Measurements from ENCODE around the gene COLGALT1. TPM values are rescaled to one million over a fixed set of nuclear protein-coding genes. Genes with fewer than 3 reads are reported as not detected.

COLGALT1 gene
- polyA plus RNA-seq, 2 of the 4 experiments (the other 2 are of a cell fraction), result 57.1 to 64.4 TPM

DNA sequence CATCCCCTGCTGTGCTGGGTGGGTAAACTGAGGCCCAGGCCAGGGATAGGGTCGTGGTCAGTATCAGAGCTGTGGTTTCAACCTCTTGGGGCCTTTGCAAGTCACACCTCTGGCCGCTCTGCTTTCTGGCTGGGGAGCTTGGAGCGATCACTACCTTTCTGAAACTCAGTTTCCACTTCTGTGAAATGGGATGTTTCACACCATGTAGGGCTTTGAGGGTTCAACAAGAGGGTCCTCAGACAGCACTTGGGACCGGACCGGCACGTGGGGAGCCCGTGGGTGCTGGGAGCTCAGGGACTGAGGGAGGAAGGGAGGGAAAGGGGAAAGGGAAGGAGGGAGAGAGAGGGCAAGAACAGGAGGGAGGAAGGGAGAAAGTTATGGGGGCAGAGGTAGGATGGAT is 22.9 kb upstream of the COLGALT1 start:
- no peak for ATAC-seq
- Histone ChIP-seq H3K4me3 (no peak overlapping the region), H3K4me2 (no peak overlapping the region), H3K9me3 (no peaks in the 10 kb centered on the region; the same call in 2 of the 3 replicates), H3K27ac (no peak overlapping the region), H3K4me1 (0 out of 3 replicates have a peak, but pooled peaks cover 4% of the 10 kb centered on the region)
- TF ChIP-seq E2F6 (IDR thresholded peaks at IDR 0.05; ENCODE audit: borderline replicate concordance, low read depth), result no peak
- no peak for TF ChIP-seq ZSCAN20 (CRISPR knock-in tag; IDR thresholded peaks at IDR 0.05)
- no peak for TF ChIP-seq HOXB5 (CRISPR knock-in tag; IDR thresholded peaks at IDR 0.05)
- no peak for TF ChIP-seq ZC3H11A (IDR thresholded peaks at IDR 0.05)
- ChIA-PET CTCF (interaction anchor here (1.5 kb wide), 1 partner anchor 36 kb away, joined by 5 read pairs; no protein-coding TSS in a partner anchor), POLR2A (no interaction called here)
- no peak for DNase-seq (ENCODE audit: low read depth in 1 of 2, low spot score in 1 of 2)
- no peak for FAIRE-seq
- WGBS (ENCODE audit: missing lambda C conversion rate), result 42% methylated on average over 5 of the region's 7 CpGs

- Histone ChIP-seq H3K4me1 (peaks cover 9% of the 10 kb centered on the region; the same call in 1 of the 3 replicates), H3K27ac (no peak overlapping the region), H3K4me3 (no peak overlapping the region), H3K9me3 (no peaks in the 10 kb centered on the region), H3K4me2 (no peak overlapping the region)
- POLR2A ChIA-PET, result no interaction called here
- CTCF ChIA-PET, result interaction anchor here (0.5 kb wide), 1 partner anchor 109 kb away, joined by 3 read pairs; no protein-coding TSS in a partner anchor
- DNase-seq (ENCODE audit: low read depth in 1 of 2, low spot score in 1 of 2) (no peak), ATAC-seq (no peak), FAIRE-seq (no peak)
- TF ChIP-seq, protein P1, sequence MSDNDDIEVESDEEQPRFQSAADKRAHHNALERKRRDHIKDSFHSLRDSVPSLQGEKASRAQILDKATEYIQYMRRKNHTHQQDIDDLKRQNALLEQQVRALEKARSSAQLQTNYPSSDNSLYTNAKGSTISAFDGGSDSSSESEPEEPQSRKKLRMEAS (IDR thresholded peaks at IDR 0.05), result no peak
- TF ChIP-seq MAFK (IDR thresholded peaks at IDR 0.05; ENCODE audit: partially characterized antibody) (no peak), RNF2 (IDR thresholded peaks at IDR 0.05; ENCODE audit: borderline replicate concordance, low read depth) (no peak)
These were observed 20.7 kb upstream of the COLGALT1 start for GRCh38 chr19:17534767-17535166.

DNA sequence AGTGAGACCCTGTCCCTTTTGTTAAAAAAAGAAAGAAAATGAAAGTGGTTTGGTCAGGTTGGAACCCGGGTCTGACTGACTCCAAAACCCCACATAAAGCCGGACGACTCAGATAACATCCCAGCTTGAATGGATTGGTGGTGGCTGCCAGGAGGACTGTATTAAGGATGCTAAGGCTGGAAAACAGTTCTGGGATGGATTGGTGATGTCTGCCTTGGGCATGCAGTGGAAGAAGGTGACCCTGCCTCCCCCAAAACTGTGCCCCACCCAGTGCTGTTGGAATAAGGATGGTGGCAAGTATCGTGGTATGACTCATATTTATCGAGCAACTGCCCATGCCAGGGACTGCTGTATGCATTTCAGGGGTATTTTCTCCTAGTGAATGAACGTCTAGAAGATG is 18.5 kb upstream of the COLGALT1 start:
- peaks cover 5% of the 10 kb centered on the region; the same call in 1 of the 3 replicates for H3K4me1 ChIP-seq
- H3K4me3 ChIP-seq, result no peak overlapping the region
- H3K4me2 ChIP-seq, result no peak overlapping the region
- TF ChIP-seq RFX5 (IDR thresholded peaks at IDR 0.05), result no peak
- no peak for TF ChIP-seq GATA3 (IDR thresholded peaks at IDR 0.05; ENCODE audit: borderline replicate concordance)
- TF ChIP-seq NR3C1 (IDR thresholded peaks at IDR 0.05), result no peak
- TF ChIP-seq HDAC2 (IDR thresholded peaks at IDR 0.05), result no peak
- TF ChIP-seq ZNF302 (CRISPR knock-in tag; IDR thresholded peaks at IDR 0.05), result no peak
- TF ChIP-seq MYC (IDR thresholded peaks at IDR 0.05; ENCODE audit: borderline replicate concordance, low read length), result no peak
- no peak for TF ChIP-seq BHLHE40 (IDR thresholded peaks at IDR 0.05; ENCODE audit: low read depth, low read length)
- TF ChIP-seq ZSCAN20 (CRISPR knock-in tag; IDR thresholded peaks at IDR 0.05), result no peak
- no peak for TF ChIP-seq CEBPB (IDR thresholded peaks at IDR 0.05)
- TF ChIP-seq MAZ (IDR thresholded peaks at IDR 0.05; ENCODE audit: borderline replicate concordance, low read depth, low read length), result no peak
- no peak for TF ChIP-seq TFCP2L1 (CRISPR knock-in tag; IDR thresholded peaks at IDR 0.05)
- TF ChIP-seq, protein P2, sequence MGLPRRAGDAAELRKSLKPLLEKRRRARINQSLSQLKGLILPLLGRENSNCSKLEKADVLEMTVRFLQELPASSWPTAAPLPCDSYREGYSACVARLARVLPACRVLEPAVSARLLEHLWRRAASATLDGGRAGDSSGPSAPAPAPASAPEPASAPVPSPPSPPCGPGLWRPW (IDR thresholded peaks at IDR 0.05), result no peak
- no peak for TF ChIP-seq TP53 (CRISPR knock-in tag; IDR thresholded peaks at IDR 0.05)
- TF ChIP-seq, protein P3, sequence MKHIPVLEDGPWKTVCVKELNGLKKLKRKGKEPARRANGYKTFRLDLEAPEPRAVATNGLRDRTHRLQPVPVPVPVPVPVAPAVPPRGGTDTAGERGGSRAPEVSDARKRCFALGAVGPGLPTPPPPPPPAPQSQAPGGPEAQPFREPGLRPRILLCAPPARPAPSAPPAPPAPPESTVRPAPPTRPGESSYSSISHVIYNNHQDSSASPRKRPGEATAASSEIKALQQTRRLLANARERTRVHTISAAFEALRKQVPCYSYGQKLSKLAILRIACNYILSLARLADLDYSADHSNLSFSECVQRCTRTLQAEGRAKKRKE (CRISPR knock-in tag; IDR thresholded peaks at IDR 0.05; ENCODE audit: low read depth), result no peak
- TF ChIP-seq, protein P1 (IDR thresholded peaks at IDR 0.05), result no peak
- no peak for TF ChIP-seq PHF8 (IDR thresholded peaks at IDR 0.05; ENCODE audit: borderline replicate concordance, low read depth)
- no peak for TF ChIP-seq POLR2AphosphoS2 (conservative IDR thresholded peaks at IDR 0.05; ENCODE audit: low read length)
- CTCF ChIA-PET, result interaction anchor here (0.6 to 1.4 kb wide), 2 partner anchors 24 to 650 kb away, joined by 3 read pairs; no protein-coding TSS in a partner anchor
- WGBS (ENCODE audit: missing lambda C conversion rate), result 44% methylated on average over 6 of the region's 6 CpGs
- POLR2A ChIA-PET, result no interaction called here
- H3K27ac ChIP-seq, result no peak overlapping the region
- no peak for DNase-seq (ENCODE audit: low read depth in 1 of 2, low spot score in 1 of 2)
- no peak for ATAC-seq
- FAIRE-seq, result no peak
- no peaks in the 10 kb centered on the region for H3K9me3 ChIP-seq
